22Rv1 (cell line): ENCODE measurements around the gene MYO5C.

ENCODE experiments used
- H3K27ac ChIP-seq: fragments of 450-650 bp; 2 replicates; pipeline ENCODE4 v1.5.1; 2017
- ZFX ChIP-seq: fragments of 450-650 bp; IDR thresholded peaks from 2 replicates; pipeline ENCODE4 v1.6.1; 2017; ENCODE audit warnings: antibody characterized with exemption, borderline replicate concordance
- TF ChIP-seq, protein P1 (sequence below): fragments of 450-650 bp; IDR thresholded peaks from 2 replicates; pipeline ENCODE4 v1.5.1; 2017; ENCODE audit warnings: mild to moderate bottlenecking

Gene MYO5C

GRCh38 chr15:52143873-52144272 is 151.7 kb downstream of the MYO5C start:
- TF ChIP-seq ZFX: no peak
- TF ChIP-seq, protein P1, sequence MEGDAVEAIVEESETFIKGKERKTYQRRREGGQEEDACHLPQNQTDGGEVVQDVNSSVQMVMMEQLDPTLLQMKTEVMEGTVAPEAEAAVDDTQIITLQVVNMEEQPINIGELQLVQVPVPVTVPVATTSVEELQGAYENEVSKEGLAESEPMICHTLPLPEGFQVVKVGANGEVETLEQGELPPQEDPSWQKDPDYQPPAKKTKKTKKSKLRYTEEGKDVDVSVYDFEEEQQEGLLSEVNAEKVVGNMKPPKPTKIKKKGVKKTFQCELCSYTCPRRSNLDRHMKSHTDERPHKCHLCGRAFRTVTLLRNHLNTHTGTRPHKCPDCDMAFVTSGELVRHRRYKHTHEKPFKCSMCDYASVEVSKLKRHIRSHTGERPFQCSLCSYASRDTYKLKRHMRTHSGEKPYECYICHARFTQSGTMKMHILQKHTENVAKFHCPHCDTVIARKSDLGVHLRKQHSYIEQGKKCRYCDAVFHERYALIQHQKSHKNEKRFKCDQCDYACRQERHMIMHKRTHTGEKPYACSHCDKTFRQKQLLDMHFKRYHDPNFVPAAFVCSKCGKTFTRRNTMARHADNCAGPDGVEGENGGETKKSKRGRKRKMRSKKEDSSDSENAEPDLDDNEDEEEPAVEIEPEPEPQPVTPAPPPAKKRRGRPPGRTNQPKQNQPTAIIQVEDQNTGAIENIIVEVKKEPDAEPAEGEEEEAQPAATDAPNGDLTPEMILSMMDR: no peak
- H3K27ac ChIP-seq: no peak overlapping the region
